ENCODE results near the gene MYH15. TPM values are rescaled to one million over a fixed set of nuclear protein-coding genes. Genes with fewer than 3 reads are reported as not detected.

Gene MYH15
- total RNA-seq, 1 donor from 2014 or later = not detected

DNA sequence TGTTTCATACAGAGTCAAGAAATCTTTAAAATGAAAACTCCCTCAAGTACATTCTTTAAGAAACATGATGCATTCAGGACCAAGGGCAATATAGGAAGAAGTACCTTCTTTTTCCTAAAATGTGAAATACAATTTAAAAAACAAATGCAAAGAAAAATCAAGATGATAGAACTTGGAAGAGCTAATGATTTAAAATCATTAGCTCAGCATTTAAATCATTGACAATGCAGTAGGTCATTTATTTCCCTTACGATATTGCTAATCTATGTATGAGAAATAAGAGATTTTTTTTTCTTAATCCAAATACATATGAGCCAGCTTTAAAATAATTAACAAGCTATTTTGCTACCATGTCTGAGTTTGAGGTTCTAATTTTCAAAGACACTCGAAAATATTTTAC lies 108.6 kb downstream of the MYH15 start:
- no peaks in the 10 kb centered on the region for H3K9me3 ChIP-seq
- H3K27me3 ChIP-seq = no peaks in the 10 kb centered on the region
- intact Hi-C loops (cut with DNase I) = no loop called here
- no peak overlapping the region for H3K4me3 ChIP-seq
- DNase-seq (ENCODE audit: extremely low spot score in 2 of 2) = no peak
- no peaks in the 10 kb centered on the region for H3K4me1 ChIP-seq
- no peak overlapping the region for H3K27ac ChIP-seq
- TF ChIP-seq, protein P1, sequence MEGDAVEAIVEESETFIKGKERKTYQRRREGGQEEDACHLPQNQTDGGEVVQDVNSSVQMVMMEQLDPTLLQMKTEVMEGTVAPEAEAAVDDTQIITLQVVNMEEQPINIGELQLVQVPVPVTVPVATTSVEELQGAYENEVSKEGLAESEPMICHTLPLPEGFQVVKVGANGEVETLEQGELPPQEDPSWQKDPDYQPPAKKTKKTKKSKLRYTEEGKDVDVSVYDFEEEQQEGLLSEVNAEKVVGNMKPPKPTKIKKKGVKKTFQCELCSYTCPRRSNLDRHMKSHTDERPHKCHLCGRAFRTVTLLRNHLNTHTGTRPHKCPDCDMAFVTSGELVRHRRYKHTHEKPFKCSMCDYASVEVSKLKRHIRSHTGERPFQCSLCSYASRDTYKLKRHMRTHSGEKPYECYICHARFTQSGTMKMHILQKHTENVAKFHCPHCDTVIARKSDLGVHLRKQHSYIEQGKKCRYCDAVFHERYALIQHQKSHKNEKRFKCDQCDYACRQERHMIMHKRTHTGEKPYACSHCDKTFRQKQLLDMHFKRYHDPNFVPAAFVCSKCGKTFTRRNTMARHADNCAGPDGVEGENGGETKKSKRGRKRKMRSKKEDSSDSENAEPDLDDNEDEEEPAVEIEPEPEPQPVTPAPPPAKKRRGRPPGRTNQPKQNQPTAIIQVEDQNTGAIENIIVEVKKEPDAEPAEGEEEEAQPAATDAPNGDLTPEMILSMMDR (IDR thresholded peaks at IDR 0.05) = no peak
- TF ChIP-seq POLR2AphosphoS5 (IDR thresholded peaks at IDR 0.05; ENCODE audit: insufficient read depth in 1 of 2, low read depth in 1 of 2) = no peak
- no peak for TF ChIP-seq POLR2A (IDR thresholded peaks at IDR 0.05)
- no peaks in the 10 kb centered on the region for H3K36me3 ChIP-seq

DNA sequence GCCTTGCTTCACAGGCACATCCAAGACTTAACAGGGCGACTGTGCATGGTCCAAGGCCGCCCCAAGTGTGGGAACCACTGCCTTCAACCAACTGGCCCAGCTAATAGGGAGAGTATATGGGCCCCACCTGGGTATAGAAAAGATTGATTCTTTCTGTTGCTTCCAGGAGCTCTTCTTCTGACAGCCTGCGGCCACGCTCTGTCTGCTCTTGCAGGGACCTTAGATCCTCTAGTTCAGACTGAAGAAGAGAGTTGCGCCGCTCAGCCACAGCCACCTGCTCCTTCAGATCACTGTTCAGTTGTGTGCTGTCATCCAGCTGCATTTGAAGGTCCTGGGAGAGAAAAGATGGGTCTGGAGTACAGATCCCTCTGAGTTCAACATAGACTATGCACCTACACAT lies 111.9 kb downstream of the MYH15 start:
- H3K36me3 ChIP-seq = no peaks in the 10 kb centered on the region
- TF ChIP-seq, protein P1 (IDR thresholded peaks at IDR 0.05) = no peak
- TF ChIP-seq POLR2AphosphoS5 (IDR thresholded peaks at IDR 0.05; ENCODE audit: insufficient read depth in 1 of 2, low read depth in 1 of 2) = no peak
- H3K27me3 ChIP-seq = no peaks in the 10 kb centered on the region
- H3K4me1 ChIP-seq = peaks cover 7% of the 10 kb centered on the region
- intact Hi-C loops (cut with DNase I) = no loop called here
- DNase-seq (ENCODE audit: extremely low spot score in 2 of 2) = no peak
- no peak overlapping the region for H3K27ac ChIP-seq
- no peak overlapping the region for H3K4me3 ChIP-seq
- H3K9me3 ChIP-seq = no peaks in the 10 kb centered on the region

DNA sequence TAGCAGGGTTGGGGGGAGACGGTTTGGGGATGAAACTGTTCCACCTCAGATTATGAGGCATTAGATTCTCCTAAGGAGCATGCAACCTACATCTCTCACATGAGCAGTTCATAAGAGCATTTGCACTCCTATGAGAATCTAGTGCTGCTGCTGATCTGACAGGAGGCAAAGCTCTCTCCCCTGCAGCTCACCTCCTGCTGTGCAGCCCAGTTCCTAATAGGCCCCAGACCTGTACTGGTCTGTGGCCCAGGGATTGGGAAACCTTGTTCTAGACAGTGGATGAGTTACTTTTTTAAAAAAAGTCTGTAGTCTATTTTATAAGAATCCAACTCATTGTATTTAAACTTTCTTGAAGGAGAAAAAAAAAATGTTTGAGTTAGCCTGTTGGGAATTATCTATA lies 114.1 kb downstream of the MYH15 start:
- TF ChIP-seq, protein P1 (IDR thresholded peaks at IDR 0.05) = no peak
- TF ChIP-seq POLR2A (IDR thresholded peaks at IDR 0.05) (no peak), POLR2AphosphoS5 (IDR thresholded peaks at IDR 0.05; ENCODE audit: insufficient read depth in 1 of 2, low read depth in 1 of 2) (no peak)
- Histone ChIP-seq H3K36me3 (no peaks in the 10 kb centered on the region), H3K4me1 (peaks cover 20% of the 10 kb centered on the region), H3K9me3 (no peaks in the 10 kb centered on the region), H3K4me3 (no peak overlapping the region), H3K27ac (no peak overlapping the region), H3K27me3 (no peaks in the 10 kb centered on the region)
- DNase-seq (ENCODE audit: extremely low spot score in 2 of 2) = no peak
- intact Hi-C loops (cut with DNase I) = no loop called here

DNA sequence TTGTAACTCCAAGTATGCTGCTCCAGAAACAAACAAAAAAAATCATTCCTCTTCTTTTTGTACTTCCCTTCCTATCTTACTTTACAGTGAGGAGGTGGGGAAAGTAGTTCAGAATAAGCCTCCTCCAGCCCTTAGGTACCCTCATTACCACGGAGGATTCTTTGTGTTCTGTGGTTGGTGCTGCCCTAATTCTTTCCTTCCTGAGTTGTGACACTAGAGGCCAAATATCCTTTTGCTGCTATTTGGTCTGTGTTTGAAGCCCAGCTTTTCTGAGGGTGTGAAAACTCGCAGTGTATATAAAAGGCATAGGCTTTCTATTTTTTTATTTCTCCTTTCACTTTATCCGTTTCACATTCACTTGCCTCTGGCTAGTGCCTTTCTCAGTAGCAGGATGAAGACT lies 115.8 kb downstream of the MYH15 start:
- Histone ChIP-seq H3K27ac (no peak overlapping the region), H3K4me1 (peaks cover 23% of the 10 kb centered on the region), H3K36me3 (no peaks in the 10 kb centered on the region), H3K9me3 (no peaks in the 10 kb centered on the region), H3K4me3 (no peak overlapping the region), H3K27me3 (no peaks in the 10 kb centered on the region)
- no peak for DNase-seq (ENCODE audit: extremely low spot score in 2 of 2)
- intact Hi-C loops (cut with DNase I) = no loop called here
- TF ChIP-seq POLR2A (IDR thresholded peaks at IDR 0.05) (no peak), POLR2AphosphoS5 (IDR thresholded peaks at IDR 0.05; ENCODE audit: insufficient read depth in 1 of 2, low read depth in 1 of 2) (no peak)
- TF ChIP-seq, protein P1 (IDR thresholded peaks at IDR 0.05) = no peak

DNA sequence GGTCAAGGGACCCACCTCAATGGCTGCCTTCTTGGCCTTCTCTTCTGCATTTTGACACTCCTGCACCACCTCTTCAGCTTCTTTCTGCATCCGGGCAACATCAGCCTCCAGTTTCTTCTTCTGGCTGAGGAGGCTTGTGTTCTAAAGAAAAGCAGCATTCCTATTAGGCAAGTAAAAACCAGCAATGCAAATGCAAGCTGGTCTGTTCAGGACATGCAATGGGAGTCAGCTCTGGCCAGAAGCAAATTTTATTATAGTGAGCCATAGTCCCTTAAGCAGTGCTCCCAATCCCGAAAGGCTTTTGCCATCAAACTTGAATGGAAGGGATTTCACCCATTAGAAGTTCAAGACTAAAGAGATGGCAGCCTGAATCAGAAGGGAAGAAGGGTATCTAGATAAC lies 116.4 kb downstream of the MYH15 start:
- Histone ChIP-seq H3K27me3 (no peaks in the 10 kb centered on the region), H3K4me1 (peaks cover 23% of the 10 kb centered on the region), H3K27ac (no peak overlapping the region), H3K9me3 (no peaks in the 10 kb centered on the region), H3K4me3 (no peak overlapping the region), H3K36me3 (no peaks in the 10 kb centered on the region)
- no peak for DNase-seq (ENCODE audit: extremely low spot score in 2 of 2)
- TF ChIP-seq POLR2AphosphoS5 (IDR thresholded peaks at IDR 0.05; ENCODE audit: insufficient read depth in 1 of 2, low read depth in 1 of 2) = no peak
- TF ChIP-seq, protein P1 (IDR thresholded peaks at IDR 0.05) = no peak
- no peak for TF ChIP-seq POLR2A (IDR thresholded peaks at IDR 0.05)
- intact Hi-C loops (cut with DNase I) = no loop called here

Measured in vagina (tissue), 2 donors.